Ishikawa (cell line): ENCODE measurements around the gene KLHL12.

Experiments
- CEBPB ChIP-seq: IDR thresholded peaks from 2 replicates; pipeline ENCODE4 v1.6.1; 2012
- CREB1 ChIP-seq: IDR thresholded peaks from 2 replicates; pipeline ENCODE4 v1.6.1; 2012; ENCODE audit warnings: low read depth
- EGR1 ChIP-seq: IDR thresholded peaks from 2 replicates; pipeline ENCODE4 v1.6.1; 2012
- EP300 ChIP-seq: IDR thresholded peaks from 2 replicates; pipeline ENCODE4 v1.6.1; 2012; ENCODE audit warnings: borderline replicate concordance
- FOXM1 ChIP-seq: IDR thresholded peaks from 2 replicates; pipeline ENCODE4 v1.6.1; 2012; ENCODE audit warnings: low read depth, borderline replicate concordance
- MAX ChIP-seq: IDR thresholded peaks from 2 replicates; pipeline ENCODE4 v1.6.1; 2012
- NFIC ChIP-seq: IDR thresholded peaks from 2 replicates; pipeline ENCODE4 v1.6.1; 2012
- RAD21 ChIP-seq: IDR thresholded peaks from 2 replicates; pipeline ENCODE4 v1.6.1; 2012; ENCODE audit warnings: low read depth
- REST ChIP-seq: IDR thresholded peaks from 2 replicates; pipeline ENCODE4 v1.6.1; 2012; ENCODE audit warnings: low read depth, mild to moderate bottlenecking
- TAF1 ChIP-seq: IDR thresholded peaks from 2 replicates; pipeline ENCODE4 v1.6.1; 2012; ENCODE audit warnings: low read depth, mild to moderate bottlenecking
- TCF12 ChIP-seq: IDR thresholded peaks from 2 replicates; pipeline ENCODE4 v1.6.1; 2012; ENCODE audit warnings: low read depth
- TEAD4 ChIP-seq: IDR thresholded peaks from 2 replicates; pipeline ENCODE4 v1.6.1; 2012
- USF1 ChIP-seq: IDR thresholded peaks from 2 replicates; pipeline ENCODE4 v1.6.1; 2012
- YY1 ChIP-seq: IDR thresholded peaks from 2 replicates; pipeline ENCODE4 v1.6.1; 2012; ENCODE audit warnings: low read depth
- ZBTB7A ChIP-seq: IDR thresholded peaks from 2 replicates; pipeline ENCODE4 v1.6.1; 2012; ENCODE audit warnings: low read depth

KLHL12 gene

GRCh38 chr1:202941372-202941771 is 14.3 kb upstream of the KLHL12 start:
- TF ChIP-seq TEAD4 (no peak), FOXM1 (no peak), EP300 (no peak)

GRCh38 chr1:202940561-202940960 is 13.5 kb upstream of the KLHL12 start:
- no peak for TF ChIP-seq ZBTB7A
- no peak for TF ChIP-seq YY1
- TF ChIP-seq CREB1 = no peak
- no peak for TF ChIP-seq TEAD4
- no peak for TF ChIP-seq EGR1
- TF ChIP-seq NFIC = no peak
- TF ChIP-seq RAD21 = no peak

GRCh38 chr1:202938287-202938925 is 11.4 kb upstream of the KLHL12 start:
- TF ChIP-seq CREB1 (no peak), ZBTB7A (no peak), USF1 (no peak), TAF1 (no peak), MAX (no peak), CEBPB (no peak), EP300 (no peak), NFIC (no peak), REST (no peak), RAD21 (no peak), YY1 (no peak), TEAD4 (no peak), TCF12 (no peak), FOXM1 (no peak), EGR1 (no peak)

GRCh38 chr1:202935844-202936243 is 8.8 kb upstream of the KLHL12 start:
- TF ChIP-seq TAF1 = no peak
- TF ChIP-seq USF1 = no peak
- no peak for TF ChIP-seq RAD21
- no peak for TF ChIP-seq YY1
- TF ChIP-seq NFIC = no peak
- no peak for TF ChIP-seq EGR1
- TF ChIP-seq TEAD4 = no peak

- TF ChIP-seq REST = peak; percentile 80
- TF ChIP-seq EGR1 = no peak
Measured at GRCh38 chr1:202934755-202935154, 7.7 kb upstream of the KLHL12 start.

GRCh38 chr1:202932476-202932875 is 5.4 kb upstream of the KLHL12 start:
- TF ChIP-seq YY1 = no peak
- TF ChIP-seq TCF12 = no peak
- TF ChIP-seq NFIC = no peak
- TF ChIP-seq USF1 = no peak
- TF ChIP-seq CEBPB = no peak
- no peak for TF ChIP-seq TAF1
- no peak for TF ChIP-seq FOXM1

GRCh38 chr1:202923533-202923932 is 3.5 kb downstream of the KLHL12 start:
- TF ChIP-seq TEAD4 = no peak
- TF ChIP-seq EGR1 = no peak
- no peak for TF ChIP-seq TAF1
- no peak for TF ChIP-seq MAX
- TF ChIP-seq YY1 = no peak
- no peak for TF ChIP-seq FOXM1
- TF ChIP-seq RAD21 = no peak
- no peak for TF ChIP-seq CEBPB
- TF ChIP-seq USF1 = no peak
